Neural progenitor cell (in vitro differentiated cells): ENCODE measurements around the gene AFF2.

Experiments
- CTCF ChIP-seq: fragments of 200-600 bp; sonication (generic); IDR thresholded peaks from 2 replicates; pipeline ENCODE4 v1.5.1; 2017; ENCODE audit warnings: antibody characterized with exemption, mild to moderate bottlenecking
- EZH2 ChIP-seq: fragments of 200-600 bp; sonication (generic); IDR thresholded peaks from 2 replicates; pipeline ENCODE4 v1.6.1; 2017; ENCODE audit warnings: antibody characterized with exemption, mild to moderate bottlenecking, moderate library complexity
- EZH2phosphoT487 ChIP-seq: fragments of 200-600 bp; sonication (generic); IDR thresholded peaks from 2 replicates; pipeline ENCODE4 v1.6.1; 2017; ENCODE audit warnings: antibody characterized with exemption

DNA sequence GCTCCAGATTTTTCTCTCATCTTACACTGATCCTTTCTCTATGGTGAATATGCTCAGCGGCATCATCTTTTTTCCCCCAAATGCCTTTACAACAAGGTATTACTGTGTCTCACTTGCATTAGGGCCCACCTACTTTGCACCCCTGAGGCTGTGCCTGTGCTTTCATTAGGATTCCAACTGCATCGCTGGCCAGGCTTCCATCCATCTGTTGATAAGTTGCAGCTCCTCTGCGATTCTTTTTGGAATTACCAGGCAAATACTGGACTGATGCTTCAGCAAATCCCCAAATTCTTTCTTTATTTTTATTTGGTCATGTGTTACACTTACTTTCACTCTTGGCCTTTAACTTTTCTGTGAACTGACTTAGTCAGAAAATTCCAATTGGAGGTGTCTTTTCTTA, 77.3 kb downstream of the AFF2 start:
- TF ChIP-seq CTCF (no peak), EZH2phosphoT487 (no peak), EZH2 (no peak)
